CD4-positive, alpha-beta T cell (primary cell): ENCODE data around the gene CPB1. TPM values are rescaled to one million over a fixed set of nuclear protein-coding genes. Genes with fewer than 3 reads are reported as not detected.

Experiments
- ATAC-seq: fragments of 200-7000 bp; cut with Tn5 transposase; one replicate; pipeline ENCODE4 v1.10.0; 2022; ENCODE audit warnings: mild to moderate bottlenecking; ENCODE audit not compliant: poor library complexity
- CTCF ChIA-PET: fragments of 350-600 bp; sonication (Branson Sonifier 250); formaldehyde crosslinking; loops from one replicate; lab custom pipeline; 2021; ENCODE audit warnings: antibody characterized with exemption, inconsistent platforms; lab: Charles Lee
- POLR2A ChIA-PET: fragments of 350-600 bp; sonication (Branson Sonifier 250); formaldehyde crosslinking; loops from one replicate; lab custom pipeline; 2021; ENCODE audit warnings: antibody characterized with exemption, inconsistent platforms; lab: Charles Lee
- DNase-seq, 14 experiments: peaks; one replicate each; pipeline ENCODE4 v3.0.0-alpha.2; 2013 to 2020; ENCODE audit warnings: mixed read lengths in 2 of 14
- H3K27ac ChIP-seq, 2 donors: one replicate each; pipeline versions ENCODE4 v1.5.1 to v1.7.0; 2013; ENCODE audit warnings: low read length in 2 of 2, low read depth in 1 of 2, mild to moderate bottlenecking in 1 of 2
- H3K27me3 ChIP-seq, 2 experiments: 1 replicate in 1 of 2; 2 replicates in 1 of 2; pipeline versions ENCODE4 v1.6.1 to v1.7.0; 2013; ENCODE audit warnings: low read length in 2 of 2, control low read depth in 1 of 2, mild to moderate bottlenecking in 1 of 2, moderate library complexity in 1 of 2; ENCODE audit not compliant: insufficient read depth in 2 of 2, control insufficient read depth in 1 of 2
- H3K36me3 ChIP-seq: one replicate; pipeline ENCODE4 v1.6.1; 2013; ENCODE audit warnings: low read length, control low read depth; ENCODE audit not compliant: insufficient read depth
- H3K4me1 ChIP-seq: one replicate; pipeline ENCODE4 v1.6.1; 2013; ENCODE audit warnings: low read length, control low read depth; ENCODE audit not compliant: insufficient read depth
- H3K4me3 ChIP-seq: one replicate; pipeline ENCODE4 v1.5.1; 2013; ENCODE audit warnings: mild to moderate bottlenecking, low read length, moderate library complexity
- H3K9me3 ChIP-seq, 2 experiments: 1 replicate in 1 of 2; 2 replicates in 1 of 2; pipeline versions ENCODE4 v1.6.1 to v1.7.0; 2013; ENCODE audit warnings: low read length in 2 of 2, mild to moderate bottlenecking in 2 of 2, control low read depth in 1 of 2, moderate library complexity in 1 of 2; ENCODE audit not compliant: control insufficient read depth in 1 of 2, insufficient read depth in 1 of 2
- H3K27ac Mint-ChIP-seq: one replicate; pipeline ENCODE4 v1.8.0; 2020; ENCODE audit warnings: mixed read lengths
- H3K27me3 Mint-ChIP-seq: one replicate; pipeline ENCODE4 v1.8.0; 2021; ENCODE audit warnings: mixed read lengths
- H3K36me3 Mint-ChIP-seq: one replicate; pipeline ENCODE4 v1.8.0; 2021; ENCODE audit warnings: low read depth, mixed read lengths
- H3K4me1 Mint-ChIP-seq: one replicate; pipeline ENCODE4 v1.8.0; 2021; ENCODE audit warnings: low read depth, mixed read lengths
- H3K4me3 Mint-ChIP-seq: one replicate; pipeline ENCODE4 v1.8.0; 2020; ENCODE audit warnings: mild to moderate bottlenecking, mixed read lengths
- H3K9me3 Mint-ChIP-seq: one replicate; pipeline ENCODE4 v1.8.0; 2020; ENCODE audit warnings: mixed read lengths
- intact Hi-C, 2 experiments: fragments of 100-400 bp; cut with DNase I in 1 of 2; cut with micrococcal nuclease in 1 of 2; formaldehyde crosslinking; loops; one replicate each; pipeline versions ENCODE4 v1.15.1 to v1.9.0; 2023 to 2025; cut with DNase I, micrococcal nuclease
- total RNA-seq, 174 experiments: library from RNA in 2 of 174; stranded (reverse) in 2 of 174; gene quantifications; one replicate each; pipeline ENCODE4 v1.2.3 and lab custom pipeline; 2021 to 2026
- TF ChIP-seq, protein P1 (sequence below): fragments of 200-600 bp; IDR thresholded peaks from one replicate; pipeline ENCODE4 v1.8.0; 2022; ENCODE audit warnings: antibody characterized with exemption, mild to moderate bottlenecking

CPB1 gene
- total RNA-seq, 2 experiments from 2014 or later: not detected

DNA sequence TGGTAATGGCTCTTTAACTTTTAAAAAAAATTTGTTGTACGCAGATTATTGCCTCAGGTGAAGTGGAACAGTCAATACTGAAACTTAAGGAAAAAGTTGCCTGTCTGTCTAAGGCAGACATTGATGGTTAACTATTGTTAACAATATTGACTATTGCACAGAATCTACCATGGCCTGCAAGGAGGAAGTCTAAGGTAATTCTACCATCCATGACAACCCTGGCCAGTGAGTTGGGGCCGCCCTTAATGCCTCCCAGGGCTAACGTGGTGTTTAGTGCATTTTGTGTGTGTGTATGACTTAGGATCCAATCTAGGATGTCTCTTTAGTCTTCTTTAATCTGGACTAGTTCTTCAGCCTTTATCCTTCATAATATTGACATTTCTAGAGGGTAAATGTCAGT is 2.1 kb upstream of the CPB1 start:
- no peak overlapping the region for H3K27ac ChIP-seq
- Mint-ChIP-seq H3K27me3 (peaks cover 17% of the 10 kb centered on the region), H3K4me1 (no peaks in the 10 kb centered on the region), H3K4me3 (no peak overlapping the region), H3K36me3 (no peaks in the 10 kb centered on the region), H3K27ac (no peak overlapping the region), H3K9me3 (peaks cover 3% of the 10 kb centered on the region)
- H3K4me3 ChIP-seq: no peak overlapping the region
- ATAC-seq (no peak), DNase-seq (no peak)
- no peaks in the 10 kb centered on the region for H3K4me1 ChIP-seq
- no peaks in the 10 kb centered on the region for H3K27me3 ChIP-seq
- TF ChIP-seq, protein P1, sequence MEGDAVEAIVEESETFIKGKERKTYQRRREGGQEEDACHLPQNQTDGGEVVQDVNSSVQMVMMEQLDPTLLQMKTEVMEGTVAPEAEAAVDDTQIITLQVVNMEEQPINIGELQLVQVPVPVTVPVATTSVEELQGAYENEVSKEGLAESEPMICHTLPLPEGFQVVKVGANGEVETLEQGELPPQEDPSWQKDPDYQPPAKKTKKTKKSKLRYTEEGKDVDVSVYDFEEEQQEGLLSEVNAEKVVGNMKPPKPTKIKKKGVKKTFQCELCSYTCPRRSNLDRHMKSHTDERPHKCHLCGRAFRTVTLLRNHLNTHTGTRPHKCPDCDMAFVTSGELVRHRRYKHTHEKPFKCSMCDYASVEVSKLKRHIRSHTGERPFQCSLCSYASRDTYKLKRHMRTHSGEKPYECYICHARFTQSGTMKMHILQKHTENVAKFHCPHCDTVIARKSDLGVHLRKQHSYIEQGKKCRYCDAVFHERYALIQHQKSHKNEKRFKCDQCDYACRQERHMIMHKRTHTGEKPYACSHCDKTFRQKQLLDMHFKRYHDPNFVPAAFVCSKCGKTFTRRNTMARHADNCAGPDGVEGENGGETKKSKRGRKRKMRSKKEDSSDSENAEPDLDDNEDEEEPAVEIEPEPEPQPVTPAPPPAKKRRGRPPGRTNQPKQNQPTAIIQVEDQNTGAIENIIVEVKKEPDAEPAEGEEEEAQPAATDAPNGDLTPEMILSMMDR: no peak
- intact Hi-C loops: no loop called here
- POLR2A ChIA-PET: no interaction called here
- no peaks in the 10 kb centered on the region for H3K36me3 ChIP-seq
- H3K9me3 ChIP-seq: peaks cover 0 to 5% of the 10 kb centered on the region in 2 experiments
- CTCF ChIA-PET: no interaction called here

DNA sequence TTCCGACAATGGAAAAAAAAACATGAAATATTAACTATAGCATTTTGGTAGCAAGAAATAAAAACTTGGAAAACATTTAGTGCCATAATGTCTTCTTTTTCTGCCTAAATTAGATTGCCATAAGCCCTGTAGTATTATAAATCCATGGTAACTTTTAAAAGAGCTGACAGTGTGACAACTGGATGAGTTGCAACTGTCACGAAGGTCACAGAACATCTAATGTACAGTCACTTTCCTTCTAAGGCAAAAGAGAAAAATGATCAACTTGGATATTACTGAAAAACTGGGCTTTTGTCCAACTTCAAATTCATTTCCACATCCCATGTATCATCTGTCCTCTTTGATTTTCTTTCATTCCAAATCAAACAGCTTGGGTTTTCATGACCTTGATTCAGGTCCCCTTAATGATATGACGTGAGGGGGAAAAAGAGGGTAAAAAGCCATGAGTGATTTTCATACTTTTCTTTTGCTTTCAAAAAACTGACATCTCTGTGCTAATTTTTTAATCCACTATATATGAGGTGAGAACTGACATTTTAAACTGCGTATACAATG is 602 bp downstream of the CPB1 start:
- Mint-ChIP-seq H3K27me3 (peaks cover 22% of the 10 kb centered on the region), H3K9me3 (no peaks in the 10 kb centered on the region), H3K36me3 (no peaks in the 10 kb centered on the region), H3K27ac (no peak overlapping the region), H3K4me1 (no peaks in the 10 kb centered on the region), H3K4me3 (no peak overlapping the region)
- no peak overlapping the region for H3K27ac ChIP-seq
- no peaks in the 10 kb centered on the region for H3K4me1 ChIP-seq
- no peak overlapping the region for H3K4me3 ChIP-seq
- ChIA-PET POLR2A (no interaction called here), CTCF (no interaction called here)
- H3K36me3 ChIP-seq: no peaks in the 10 kb centered on the region
- intact Hi-C loops: no loop called here
- TF ChIP-seq, protein P1: no peak
- DNase-seq (no peak), ATAC-seq (no peak)
- no peaks in the 10 kb centered on the region for H3K9me3 ChIP-seq
- peaks cover 0 to 2% of the 10 kb centered on the region in 2 experiments for H3K27me3 ChIP-seq

DNA sequence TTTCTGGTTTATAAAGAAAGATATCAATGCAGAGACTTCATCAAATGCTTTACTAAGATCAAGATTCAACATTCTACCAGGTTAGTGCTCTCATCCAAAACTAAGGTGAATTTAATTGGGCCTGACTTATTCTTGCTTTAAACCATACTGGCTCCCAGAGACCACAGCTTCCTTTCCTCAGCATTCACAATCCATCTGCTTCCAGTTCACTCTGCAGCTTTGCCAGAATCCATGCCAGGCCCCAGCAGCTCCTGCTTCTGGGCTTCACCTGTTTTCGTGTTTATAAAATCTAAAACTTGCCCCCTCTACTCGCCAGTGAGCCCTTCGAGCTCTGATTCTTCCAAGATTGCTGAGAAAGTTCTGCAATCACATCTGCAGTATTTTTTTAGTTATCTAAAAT is 2.3 kb downstream of the CPB1 start:
- TF ChIP-seq, protein P1: no peak
- ChIA-PET POLR2A (no interaction called here), CTCF (no interaction called here)
- Mint-ChIP-seq H3K36me3 (no peaks in the 10 kb centered on the region), H3K27me3 (peaks cover 16% of the 10 kb centered on the region), H3K9me3 (no peaks in the 10 kb centered on the region), H3K4me1 (no peaks in the 10 kb centered on the region), H3K4me3 (no peak overlapping the region), H3K27ac (no peak overlapping the region)
- Histone ChIP-seq H3K4me3 (no peak overlapping the region), H3K27ac (no peak overlapping the region), H3K27me3 (peaks cover 0 to 6% of the 10 kb centered on the region in 2 experiments), H3K4me1 (no peaks in the 10 kb centered on the region), H3K9me3 (no peaks in the 10 kb centered on the region), H3K36me3 (no peaks in the 10 kb centered on the region)
- no peak for ATAC-seq
- intact Hi-C loops: no loop called here
- DNase-seq: no peak
